ENCODE results near the gene IL17RB.

DNA sequence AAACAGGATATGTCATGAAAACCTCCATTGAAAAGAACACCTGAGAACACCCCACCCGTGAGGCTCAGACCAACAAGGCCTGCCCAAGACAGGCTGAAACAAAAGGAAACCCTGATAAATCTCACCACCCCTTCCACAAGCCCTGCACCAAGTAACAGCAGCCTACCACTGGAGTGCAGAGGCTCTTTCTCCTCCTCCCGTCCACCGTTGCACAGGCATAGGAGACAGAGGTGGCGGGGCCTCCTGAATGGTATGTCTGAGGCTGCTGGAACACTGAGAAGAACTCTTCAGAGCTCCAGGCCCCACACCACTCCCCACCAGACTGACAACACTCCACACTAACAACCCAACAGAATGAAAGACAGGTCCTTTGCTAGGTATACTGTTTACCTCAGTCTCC is 21.6 kb upstream of the IL17RB start:
- no peak for TF ChIP-seq POLR2A (IDR thresholded peaks at IDR 0.05; ENCODE audit: low read depth)
- no peak for TF ChIP-seq EP300 (IDR thresholded peaks at IDR 0.05)
- TF ChIP-seq, protein P1, sequence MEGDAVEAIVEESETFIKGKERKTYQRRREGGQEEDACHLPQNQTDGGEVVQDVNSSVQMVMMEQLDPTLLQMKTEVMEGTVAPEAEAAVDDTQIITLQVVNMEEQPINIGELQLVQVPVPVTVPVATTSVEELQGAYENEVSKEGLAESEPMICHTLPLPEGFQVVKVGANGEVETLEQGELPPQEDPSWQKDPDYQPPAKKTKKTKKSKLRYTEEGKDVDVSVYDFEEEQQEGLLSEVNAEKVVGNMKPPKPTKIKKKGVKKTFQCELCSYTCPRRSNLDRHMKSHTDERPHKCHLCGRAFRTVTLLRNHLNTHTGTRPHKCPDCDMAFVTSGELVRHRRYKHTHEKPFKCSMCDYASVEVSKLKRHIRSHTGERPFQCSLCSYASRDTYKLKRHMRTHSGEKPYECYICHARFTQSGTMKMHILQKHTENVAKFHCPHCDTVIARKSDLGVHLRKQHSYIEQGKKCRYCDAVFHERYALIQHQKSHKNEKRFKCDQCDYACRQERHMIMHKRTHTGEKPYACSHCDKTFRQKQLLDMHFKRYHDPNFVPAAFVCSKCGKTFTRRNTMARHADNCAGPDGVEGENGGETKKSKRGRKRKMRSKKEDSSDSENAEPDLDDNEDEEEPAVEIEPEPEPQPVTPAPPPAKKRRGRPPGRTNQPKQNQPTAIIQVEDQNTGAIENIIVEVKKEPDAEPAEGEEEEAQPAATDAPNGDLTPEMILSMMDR (IDR thresholded peaks at IDR 0.05), result no peak
- TF ChIP-seq POLR2AphosphoS5 (IDR thresholded peaks at IDR 0.05), result no peak
